Measurements from ENCODE around the gene LIPA.

DNA sequence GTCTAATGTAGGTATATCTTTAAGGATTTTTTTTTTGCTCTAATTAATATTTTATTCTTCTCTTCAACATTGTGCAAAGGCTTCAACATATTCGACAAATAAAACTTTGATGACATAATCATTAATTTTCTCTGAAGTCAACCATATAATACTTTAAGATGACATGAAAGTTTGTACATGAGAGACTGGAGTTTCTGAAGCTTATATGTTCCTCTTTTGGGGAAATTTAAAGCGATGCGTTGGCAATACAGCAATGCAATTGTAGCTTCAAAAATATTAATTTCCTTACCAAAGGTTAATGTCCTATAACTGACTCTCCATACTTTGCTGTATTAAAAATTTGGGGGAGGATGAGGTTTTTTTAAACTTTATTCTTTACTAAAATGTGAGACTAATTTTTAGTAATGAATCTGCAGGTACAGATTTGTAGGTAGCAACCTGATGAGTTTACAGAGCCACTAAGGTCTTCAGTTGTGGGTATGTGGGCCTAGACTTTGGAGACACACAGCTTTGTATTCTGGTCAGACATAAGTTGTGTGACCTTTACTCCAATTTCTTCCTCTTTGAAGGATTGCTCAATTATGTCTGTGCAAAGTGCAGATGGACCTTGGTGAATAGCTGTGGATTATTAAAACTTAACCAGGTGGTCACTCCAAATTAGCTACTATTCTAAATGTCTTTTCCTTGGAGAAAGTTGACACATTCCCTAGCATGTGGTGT, 18.0 kb upstream of the LIPA start:
- TF ChIP-seq POLR2A (IDR thresholded peaks at IDR 0.05; ENCODE audit: low read length) (no peak), GATA1 (IDR thresholded peaks at IDR 0.05; ENCODE audit: low read depth, low read length) (no peak)
